Tibial nerve (tissue), 4 donors: Measurements from ENCODE around the gene TSEN34.

Source experiments
- EP300 ChIP-seq, 2 donors: sonication (generic); formaldehyde crosslinking; IDR thresholded peaks; one replicate each; pipeline ENCODE4 v1.6.1; 2017; ENCODE audit warnings: antibody characterized with exemption in 2 of 2, mild to moderate bottlenecking in 1 of 2
- POLR2A ChIP-seq, 2 donors: fragments of 450-650 bp; IDR thresholded peaks; one replicate each; pipeline ENCODE4 v1.6.1; 2017; ENCODE audit warnings: antibody characterized with exemption in 2 of 2, mild to moderate bottlenecking in 2 of 2, moderate library complexity in 2 of 2
- TF ChIP-seq, protein P1 (sequence below), 5 experiments: fragments of 200-600 bp in 3 of 5; fragments of 450-650 bp in 2 of 5; sonication (generic) in 3 of 5; IDR thresholded peaks; one replicate each; pipeline ENCODE4 v1.5.1; 2016 to 2019; ENCODE audit warnings: antibody characterized with exemption in 5 of 5, mild to moderate bottlenecking in 3 of 5, moderate library complexity in 2 of 5

DNA sequence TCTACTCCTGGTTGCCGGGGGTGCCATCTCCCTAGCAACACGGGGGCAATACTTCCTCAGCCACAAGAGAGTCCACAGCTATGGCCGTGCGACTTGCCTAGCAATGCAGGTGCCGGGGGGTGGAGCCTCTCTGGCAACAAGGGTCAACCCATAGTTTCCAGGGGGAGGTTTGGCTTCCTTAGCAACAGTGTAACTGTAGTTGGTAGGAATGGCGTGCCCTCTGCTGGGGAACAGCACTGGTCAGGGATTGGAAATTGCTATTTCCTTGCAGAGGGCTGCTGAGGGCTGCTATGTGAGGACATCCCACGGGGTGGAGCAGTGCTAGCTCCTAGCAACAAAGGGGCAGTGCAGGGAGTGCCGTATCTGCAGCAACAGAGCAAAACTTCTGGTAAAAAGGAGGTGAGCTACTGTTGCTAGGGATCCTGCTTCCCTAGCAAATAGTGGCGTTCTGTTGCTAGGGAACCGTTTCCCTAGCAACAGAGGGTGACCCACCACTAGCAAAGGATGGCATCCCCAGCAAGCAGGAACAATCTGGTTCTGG, 11.1 kb upstream of the TSEN34 start:
- TF ChIP-seq POLR2A (IDR thresholded peaks at IDR 0.05) (no peak), EP300 (IDR thresholded peaks at IDR 0.05) (no peak)
- TF ChIP-seq, protein P1, sequence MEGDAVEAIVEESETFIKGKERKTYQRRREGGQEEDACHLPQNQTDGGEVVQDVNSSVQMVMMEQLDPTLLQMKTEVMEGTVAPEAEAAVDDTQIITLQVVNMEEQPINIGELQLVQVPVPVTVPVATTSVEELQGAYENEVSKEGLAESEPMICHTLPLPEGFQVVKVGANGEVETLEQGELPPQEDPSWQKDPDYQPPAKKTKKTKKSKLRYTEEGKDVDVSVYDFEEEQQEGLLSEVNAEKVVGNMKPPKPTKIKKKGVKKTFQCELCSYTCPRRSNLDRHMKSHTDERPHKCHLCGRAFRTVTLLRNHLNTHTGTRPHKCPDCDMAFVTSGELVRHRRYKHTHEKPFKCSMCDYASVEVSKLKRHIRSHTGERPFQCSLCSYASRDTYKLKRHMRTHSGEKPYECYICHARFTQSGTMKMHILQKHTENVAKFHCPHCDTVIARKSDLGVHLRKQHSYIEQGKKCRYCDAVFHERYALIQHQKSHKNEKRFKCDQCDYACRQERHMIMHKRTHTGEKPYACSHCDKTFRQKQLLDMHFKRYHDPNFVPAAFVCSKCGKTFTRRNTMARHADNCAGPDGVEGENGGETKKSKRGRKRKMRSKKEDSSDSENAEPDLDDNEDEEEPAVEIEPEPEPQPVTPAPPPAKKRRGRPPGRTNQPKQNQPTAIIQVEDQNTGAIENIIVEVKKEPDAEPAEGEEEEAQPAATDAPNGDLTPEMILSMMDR (IDR thresholded peaks at IDR 0.05), result peak in 1 of 5 experiments; percentile 12
